PC-9 (cell line): ENCODE data around the gene SFMBT2. TPM values are rescaled to one million over a fixed set of nuclear protein-coding genes. Genes with fewer than 3 reads are reported as not detected.

Source experiments
- BruUV-seq: library from RNA; stranded (reverse); fragments of 400-500 nt; replicated peaks from 2 replicates; lab custom pipeline; 2021; lab: Mats Ljungman, UMichigan
- CTCF ChIA-PET: fragments of 300-600 bp; sonication (Branson Sonifier 250); formaldehyde crosslinking; loops from one replicate; lab custom pipeline; 2022; ENCODE audit warnings: antibody characterized with exemption; lab: Charles Lee
- POLR2A ChIA-PET: fragments of 300-600 bp; sonication (Branson Sonifier 250); formaldehyde crosslinking; loops from one replicate; lab custom pipeline; 2022; ENCODE audit warnings: antibody characterized with exemption; ENCODE audit not compliant: unreplicated experiment; lab: Charles Lee
- DNase-seq, 2 experiments: peaks; one replicate each; pipeline versions ENCODE4 v3.0.0 to v3.0.0-alpha.2; 2015 to 2022; ENCODE audit warnings: mixed read lengths in 1 of 2
- H2AFZ ChIP-seq: fragments of 200-600 bp; sonication (generic); 2 replicates; pipeline ENCODE4 v1.8.1; 2017; ENCODE audit warnings: antibody characterized with exemption
- H3F3A ChIP-seq: fragments of 200-600 bp; sonication (generic); 2 replicates; pipeline ENCODE4 v1.8.1; 2017; ENCODE audit warnings: antibody characterized with exemption, mild to moderate bottlenecking, low read depth; ENCODE audit not compliant: insufficient read depth
- H3K27ac ChIP-seq: fragments of 200-600 bp; sonication (generic); 2 replicates; pipeline ENCODE4 v1.6.1; 2016; ENCODE audit warnings: mixed run types
- H3K27me3 ChIP-seq: fragments of 200-600 bp; sonication (generic); 2 replicates; pipeline ENCODE4 v1.6.1; 2016; ENCODE audit warnings: low read depth, mixed run types; ENCODE audit not compliant: insufficient read depth
- H3K36me3 ChIP-seq: fragments of 200-600 bp; sonication (generic); 2 replicates; pipeline ENCODE4 v1.6.1; 2016; ENCODE audit warnings: low read depth, mixed run types
- H3K4me1 ChIP-seq: fragments of 200-600 bp; sonication (generic); replicated peaks from 2 replicates; pipeline ENCODE4 v1.6.1; 2016; ENCODE audit warnings: mixed run types; ENCODE audit not compliant: insufficient read depth
- H3K4me2 ChIP-seq: fragments of 200-600 bp; sonication (generic); 2 replicates; pipeline ENCODE4 v1.6.1; 2017; ENCODE audit warnings: mixed run types
- H3K4me3 ChIP-seq: fragments of 200-600 bp; sonication (generic); 2 replicates; pipeline ENCODE4 v1.6.1; 2016; ENCODE audit warnings: mixed run types
- H3K79me2 ChIP-seq: fragments of 200-600 bp; sonication (generic); 2 replicates; pipeline ENCODE4 v1.6.1; 2017; ENCODE audit warnings: low read depth, mixed run types
- H3K9me2 ChIP-seq: fragments of 200-600 bp; sonication (generic); 2 replicates; pipeline ENCODE4 v1.8.1; 2017; ENCODE audit warnings: mild to moderate bottlenecking; ENCODE audit not compliant: insufficient read depth
- H3K9me3 ChIP-seq: fragments of 200-600 bp; sonication (generic); 2 replicates; pipeline ENCODE4 v1.8.1; 2016; ENCODE audit warnings: low read depth; ENCODE audit not compliant: insufficient read depth
- H4K20me1 ChIP-seq: fragments of 200-600 bp; sonication (generic); 2 replicates; pipeline ENCODE4 v1.8.1; 2017; ENCODE audit not compliant: insufficient read depth
- CTCF ChIP-seq: fragments of 200-600 bp; sonication (generic); conservative IDR thresholded peaks from 2 replicates; pipeline ENCODE4 v1.6.1; 2017; ENCODE audit warnings: mixed run types, antibody characterized with exemption, mild to moderate bottlenecking, moderate library complexity
- EZH2 ChIP-seq: fragments of 200-600 bp; sonication (generic); IDR thresholded peaks from 2 replicates; pipeline ENCODE4 v1.8.0; 2017; ENCODE audit warnings: antibody characterized with exemption, low read depth
- intact Hi-C: fragments of 100-400 bp; cut with micrococcal nuclease; formaldehyde crosslinking; loops from one replicate; pipeline ENCODE4 v1.10.0; 2022; ENCODE audit not compliant: unreplicated experiment
- total RNA-seq: library from RNA; stranded (reverse); gene quantifications from 2 replicates; pipeline ENCODE4 v1.2.3, GENCODE V29; 2021

Gene SFMBT2
- total RNA-seq, 1 experiment from 2014 or later, result 0.07 TPM

GRCh38 chr10:7439696-7440095 lies 28.9 kb upstream of the SFMBT2 start:
- H4K20me1 ChIP-seq, result no peaks in the 10 kb centered on the region
- H3K4me3 ChIP-seq, result no peak overlapping the region
- no peak overlapping the region for H3K4me2 ChIP-seq
- no TSS peak for BruUV-seq
- TF ChIP-seq CTCF (no peak), EZH2 (no peak)
- DNase-seq, result no peak
- no peaks in the 10 kb centered on the region for H3K9me3 ChIP-seq
- H3K27ac ChIP-seq, result no peak overlapping the region
- no peaks in the 10 kb centered on the region for H3F3A ChIP-seq
- intact Hi-C loops, result no loop called here
- H3K4me1 ChIP-seq, result no peaks in the 10 kb centered on the region
- H2AFZ ChIP-seq, result no peak overlapping the region
- CTCF ChIA-PET, result no interaction called here
- H3K79me2 ChIP-seq, result no peaks in the 10 kb centered on the region
- H3K9me2 ChIP-seq, result no peaks in the 10 kb centered on the region
- POLR2A ChIA-PET, result no interaction called here
- H3K27me3 ChIP-seq, result peaks cover 50% of the 10 kb centered on the region
- no peaks in the 10 kb centered on the region for H3K36me3 ChIP-seq

- Histone ChIP-seq H3K27me3 (peaks cover 58% of the 10 kb centered on the region), H3K9me3 (no peaks in the 10 kb centered on the region), H2AFZ (no peak overlapping the region), H3K4me1 (no peaks in the 10 kb centered on the region), H3K36me3 (no peaks in the 10 kb centered on the region), H3K27ac (no peak overlapping the region), H3K9me2 (no peaks in the 10 kb centered on the region), H3K79me2 (no peaks in the 10 kb centered on the region), H4K20me1 (no peaks in the 10 kb centered on the region), H3F3A (no peaks in the 10 kb centered on the region), H3K4me3 (no peak overlapping the region), H3K4me2 (no peak overlapping the region)
- DNase-seq, result no peak
- TF ChIP-seq CTCF, result no peak
- BruUV-seq, result no TSS peak
- intact Hi-C loops, result no loop called here
- ChIA-PET CTCF (no interaction called here), POLR2A (no interaction called here)
These were observed 27.6 kb upstream of the SFMBT2 start for GRCh38 chr10:7438196-7438986.

GRCh38 chr10:7436490-7437100 lies 25.8 kb upstream of the SFMBT2 start:
- Histone ChIP-seq H3K9me3 (no peaks in the 10 kb centered on the region), H3K79me2 (no peaks in the 10 kb centered on the region), H3K4me1 (no peaks in the 10 kb centered on the region), H3K36me3 (no peaks in the 10 kb centered on the region), H3K27ac (no peak overlapping the region), H4K20me1 (no peaks in the 10 kb centered on the region), H3K4me3 (no peak overlapping the region), H3K4me2 (no peak overlapping the region), H3K9me2 (no peaks in the 10 kb centered on the region), H2AFZ (no peak overlapping the region), H3K27me3 (peaks cover 52% of the 10 kb centered on the region), H3F3A (no peaks in the 10 kb centered on the region)
- POLR2A ChIA-PET, result interaction anchor here (0.5 kb wide), 1 partner anchor 643 kb away, joined by 9 read pairs; no protein-coding TSS in a partner anchor
- CTCF ChIA-PET, result no interaction called here
- intact Hi-C loops, result no loop called here
- no TSS peak for BruUV-seq
- TF ChIP-seq EZH2, result no peak
- no peak for TF ChIP-seq CTCF
- no peak for DNase-seq
